Upper lobe of left lung (tissue), 4 donors: Measurements from ENCODE around the gene SOX14.

Source experiments
- EP300 ChIP-seq, 4 donors: sonication (generic); formaldehyde crosslinking; IDR thresholded peaks; one replicate each; pipeline ENCODE4 v1.5.1; 2017; ENCODE audit warnings: antibody characterized with exemption in 4 of 4, control low read depth in 2 of 4
- POLR2A ChIP-seq, 4 donors: fragments of 450-650 bp; IDR thresholded peaks; one replicate each; pipeline ENCODE4 v1.5.1; 2016 to 2017; ENCODE audit warnings: antibody characterized with exemption in 4 of 4, mild to moderate bottlenecking in 2 of 4
- TF ChIP-seq, protein P1 (sequence below), 6 experiments: fragments of 450-650 bp in 4 of 6; fragments of 200-600 bp in 2 of 6; sonication (generic) in 2 of 6; IDR thresholded peaks; one replicate each; pipeline ENCODE4 v1.5.1; 2016 to 2019; ENCODE audit warnings: antibody characterized with exemption in 6 of 6

DNA sequence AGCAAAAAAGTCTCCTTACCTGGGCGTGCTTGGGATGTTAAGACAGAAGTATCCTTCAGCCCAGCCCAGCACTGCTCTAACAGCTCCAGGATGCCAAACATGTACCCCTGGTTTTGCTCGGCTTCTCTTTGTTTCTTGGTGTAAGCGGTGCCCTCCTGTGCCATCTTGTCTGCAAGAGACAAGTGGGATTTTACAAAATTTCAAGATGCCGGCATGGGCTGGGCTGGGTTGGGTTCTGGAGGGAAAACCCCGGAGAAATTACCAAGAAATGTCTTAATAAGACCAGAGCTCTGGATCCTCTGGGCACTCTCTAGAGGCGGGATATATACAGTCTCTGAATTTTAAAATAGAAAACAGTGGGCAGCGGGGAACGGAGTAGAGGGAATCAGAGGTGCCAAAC lies 4.6 kb upstream of the SOX14 start:
- TF ChIP-seq, protein P1, sequence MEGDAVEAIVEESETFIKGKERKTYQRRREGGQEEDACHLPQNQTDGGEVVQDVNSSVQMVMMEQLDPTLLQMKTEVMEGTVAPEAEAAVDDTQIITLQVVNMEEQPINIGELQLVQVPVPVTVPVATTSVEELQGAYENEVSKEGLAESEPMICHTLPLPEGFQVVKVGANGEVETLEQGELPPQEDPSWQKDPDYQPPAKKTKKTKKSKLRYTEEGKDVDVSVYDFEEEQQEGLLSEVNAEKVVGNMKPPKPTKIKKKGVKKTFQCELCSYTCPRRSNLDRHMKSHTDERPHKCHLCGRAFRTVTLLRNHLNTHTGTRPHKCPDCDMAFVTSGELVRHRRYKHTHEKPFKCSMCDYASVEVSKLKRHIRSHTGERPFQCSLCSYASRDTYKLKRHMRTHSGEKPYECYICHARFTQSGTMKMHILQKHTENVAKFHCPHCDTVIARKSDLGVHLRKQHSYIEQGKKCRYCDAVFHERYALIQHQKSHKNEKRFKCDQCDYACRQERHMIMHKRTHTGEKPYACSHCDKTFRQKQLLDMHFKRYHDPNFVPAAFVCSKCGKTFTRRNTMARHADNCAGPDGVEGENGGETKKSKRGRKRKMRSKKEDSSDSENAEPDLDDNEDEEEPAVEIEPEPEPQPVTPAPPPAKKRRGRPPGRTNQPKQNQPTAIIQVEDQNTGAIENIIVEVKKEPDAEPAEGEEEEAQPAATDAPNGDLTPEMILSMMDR (IDR thresholded peaks at IDR 0.05) = no peak
- TF ChIP-seq EP300 (IDR thresholded peaks at IDR 0.05) = no peak
- no peak for TF ChIP-seq POLR2A (IDR thresholded peaks at IDR 0.05)
